ENCODE measurements around the gene OSBPL1A.

The OSBPL1A gene

GRCh38 chr18:24267878-24268277 is 129.7 kb downstream of the OSBPL1A start:
- DNase-seq (ENCODE audit: low read depth) = no peak

GRCh38 chr18:24266131-24266530 is 131.5 kb downstream of the OSBPL1A start:
- DNase-seq (ENCODE audit: low read depth) = no peak

GRCh38 chr18:24265502-24266064 is 132.0 kb downstream of the OSBPL1A start:
- DNase-seq (ENCODE audit: low read depth) = no peak

- DNase-seq (ENCODE audit: low read depth) = no peak
Measured at GRCh38 chr18:24263050-24263449, 134.6 kb downstream of the OSBPL1A start.

GRCh38 chr18:24262087-24262486 is 135.5 kb downstream of the OSBPL1A start:
- no peak for DNase-seq (ENCODE audit: low read depth)

GRCh38 chr18:24259869-24260641 is 137.6 kb downstream of the OSBPL1A start:
- DNase-seq (ENCODE audit: low read depth) = no peak

DNA sequence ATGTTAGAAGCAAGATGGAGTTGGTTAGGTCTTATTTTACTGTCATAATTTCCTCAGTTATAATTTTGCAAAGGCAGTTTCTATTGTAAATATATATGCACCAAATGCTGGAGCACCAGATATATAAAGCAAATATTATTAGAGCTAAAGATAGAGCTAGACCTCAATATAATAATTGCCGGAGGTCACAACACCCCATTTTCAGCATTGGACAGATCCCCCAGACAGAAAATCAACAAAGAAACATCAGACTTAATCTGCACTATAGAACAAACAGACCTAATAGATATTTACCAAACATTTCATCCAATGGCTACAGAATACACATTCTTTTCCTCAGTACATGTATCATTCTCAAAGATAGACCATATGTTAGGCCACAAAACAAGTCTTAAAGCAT is 143.6 kb downstream of the OSBPL1A start:
- DNase-seq (ENCODE audit: low read depth) = no peak

- no peak for DNase-seq (ENCODE audit: low read depth)
Measured at GRCh38 chr18:24249716-24250115, 147.9 kb downstream of the OSBPL1A start.

- DNase-seq (ENCODE audit: low read depth) = no peak
Measured at GRCh38 chr18:24248359-24248758, 149.3 kb downstream of the OSBPL1A start.

GRCh38 chr18:24246143-24246542 is 151.5 kb downstream of the OSBPL1A start:
- no peak for DNase-seq (ENCODE audit: low read depth)

DNA sequence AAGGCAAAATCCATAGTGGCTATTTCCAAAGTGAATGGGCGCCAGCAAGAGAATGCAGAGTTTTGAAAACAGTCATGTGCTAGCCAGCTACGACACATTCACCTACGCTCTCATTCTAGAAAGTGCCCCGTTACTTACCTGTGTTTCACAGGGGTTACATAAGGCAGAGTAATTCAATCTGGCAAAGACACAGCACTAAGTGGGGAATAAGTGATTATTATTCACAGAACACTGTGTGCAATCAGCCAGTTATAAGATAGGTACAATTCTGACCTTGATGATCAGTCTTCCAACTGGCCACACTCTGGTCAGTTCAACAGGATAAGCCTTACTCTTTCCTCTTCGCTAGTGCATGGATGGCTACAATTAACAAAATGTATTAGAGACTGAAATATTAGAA is 152.9 kb downstream of the OSBPL1A start:
- DNase-seq (ENCODE audit: low read depth) = no peak

GRCh38 chr18:24243677-24244076 is 153.9 kb downstream of the OSBPL1A start:
- no peak for DNase-seq (ENCODE audit: low read depth)

GRCh38 chr18:24239341-24239740 is 158.3 kb downstream of the OSBPL1A start:
- DNase-seq (ENCODE audit: low read depth) = no peak

GRCh38 chr18:24238387-24238786 is 159.2 kb downstream of the OSBPL1A start:
- no peak for DNase-seq (ENCODE audit: low read depth)

- no peak for DNase-seq (ENCODE audit: low read depth)
Measured at GRCh38 chr18:24234850-24235418, 162.7 kb downstream of the OSBPL1A start.

DNA sequence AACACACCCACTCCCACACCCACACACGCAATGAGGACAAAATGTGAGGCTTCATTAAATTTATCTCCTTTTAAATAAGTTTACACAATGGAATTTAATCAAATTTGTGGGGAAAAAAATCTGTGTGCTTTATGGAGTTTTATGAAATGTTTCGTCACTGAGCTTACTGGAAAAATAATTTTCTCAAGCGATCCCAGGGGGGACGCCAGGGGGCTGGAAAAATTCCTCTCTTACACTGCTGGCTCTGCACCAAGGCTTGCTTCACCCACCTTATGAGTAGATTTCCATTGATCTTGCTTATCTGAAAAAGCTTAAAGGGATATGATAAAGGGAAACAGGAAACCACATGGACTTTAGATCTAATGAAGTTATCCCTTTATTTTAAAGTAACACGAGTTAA is 163.3 kb downstream of the OSBPL1A start:
- no peak for DNase-seq (ENCODE audit: low read depth)

DNA sequence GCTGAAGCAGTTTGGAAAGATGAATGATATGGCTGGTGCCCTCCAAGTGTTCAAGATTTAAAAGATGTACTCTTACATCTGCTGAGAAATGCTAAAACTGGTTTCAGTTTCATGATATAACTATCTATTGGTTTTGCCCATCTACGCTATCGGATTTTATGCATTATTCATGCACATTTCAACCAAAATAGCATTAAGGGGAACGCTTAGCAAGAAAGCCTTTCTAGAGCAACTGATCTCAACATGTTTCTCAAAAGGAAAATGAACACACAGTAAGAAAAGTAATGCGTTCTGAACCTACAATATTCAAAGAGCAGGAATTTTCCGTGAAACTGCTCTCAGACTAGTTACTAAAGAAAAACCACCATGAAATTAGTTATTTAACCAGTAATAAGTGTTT is 164.8 kb downstream of the OSBPL1A start:
- no peak for DNase-seq (ENCODE audit: low read depth)

DNA sequence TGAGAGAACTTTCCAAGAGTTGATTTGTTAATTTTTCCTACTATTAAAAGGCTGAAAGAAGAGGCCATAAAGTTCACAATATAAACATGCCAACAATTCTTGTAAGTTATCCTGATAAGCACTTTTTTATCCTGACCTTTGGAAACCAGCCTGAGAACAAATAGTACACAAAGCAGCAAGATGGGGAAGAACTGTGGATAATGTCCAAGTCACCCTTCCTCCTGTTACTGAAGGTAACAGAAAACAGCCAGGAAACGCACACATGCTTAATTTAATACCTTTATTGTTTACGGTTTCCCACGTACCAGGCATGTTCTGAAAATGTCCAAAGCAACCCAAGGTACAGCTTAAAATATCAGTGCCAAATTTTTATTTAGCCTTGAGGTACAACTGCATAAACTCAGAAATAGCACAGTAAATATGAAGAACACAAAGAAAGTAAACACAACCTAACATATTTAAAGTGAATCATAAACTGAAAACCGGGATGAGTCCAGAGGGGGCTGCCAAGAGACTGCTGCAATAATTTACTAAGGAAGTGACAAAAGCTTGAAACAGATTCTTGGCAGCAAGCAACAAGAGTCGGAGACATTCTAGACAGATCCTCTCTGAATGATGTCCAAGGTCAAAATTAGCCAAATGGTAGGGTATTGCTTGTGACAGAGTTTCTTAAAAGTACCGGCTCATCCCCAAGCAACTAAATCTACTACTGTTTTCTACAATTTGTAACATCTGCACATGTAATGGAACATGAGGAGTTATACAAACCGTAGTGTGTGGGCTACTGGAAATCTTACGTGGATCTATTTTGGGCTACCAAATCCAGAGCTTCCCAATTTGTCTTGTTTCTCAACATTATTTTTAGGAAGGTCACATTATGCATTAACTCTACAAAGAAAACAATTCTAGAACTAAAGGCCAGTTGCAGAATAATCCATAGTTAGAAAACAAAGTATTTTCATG is 165.6 kb downstream of the OSBPL1A start:
- peak; percentile 28 for DNase-seq (ENCODE audit: low read depth)

DNA sequence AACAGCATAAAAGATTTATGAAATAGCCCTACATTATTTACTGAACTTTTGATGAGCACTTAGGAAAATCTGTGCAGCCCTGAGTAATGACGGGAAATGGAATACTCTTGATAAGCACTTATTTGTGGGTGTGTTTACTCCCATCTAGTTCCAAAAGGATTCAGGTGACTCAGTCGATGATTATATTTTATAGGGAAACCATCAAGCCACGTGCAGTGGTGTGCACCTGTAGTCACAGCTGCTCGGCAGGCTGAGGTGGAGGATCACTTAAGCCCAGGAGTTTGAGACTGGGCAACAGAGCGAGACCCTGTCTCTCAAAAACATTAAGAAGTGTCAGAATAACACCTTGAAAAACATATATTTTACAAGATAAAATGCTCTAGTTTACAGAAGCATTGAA is 166.9 kb downstream of the OSBPL1A start:
- no peak for DNase-seq (ENCODE audit: low read depth)

- no peak for DNase-seq (ENCODE audit: low read depth)
Measured at GRCh38 chr18:24228667-24229041, 169.0 kb downstream of the OSBPL1A start.

DNA sequence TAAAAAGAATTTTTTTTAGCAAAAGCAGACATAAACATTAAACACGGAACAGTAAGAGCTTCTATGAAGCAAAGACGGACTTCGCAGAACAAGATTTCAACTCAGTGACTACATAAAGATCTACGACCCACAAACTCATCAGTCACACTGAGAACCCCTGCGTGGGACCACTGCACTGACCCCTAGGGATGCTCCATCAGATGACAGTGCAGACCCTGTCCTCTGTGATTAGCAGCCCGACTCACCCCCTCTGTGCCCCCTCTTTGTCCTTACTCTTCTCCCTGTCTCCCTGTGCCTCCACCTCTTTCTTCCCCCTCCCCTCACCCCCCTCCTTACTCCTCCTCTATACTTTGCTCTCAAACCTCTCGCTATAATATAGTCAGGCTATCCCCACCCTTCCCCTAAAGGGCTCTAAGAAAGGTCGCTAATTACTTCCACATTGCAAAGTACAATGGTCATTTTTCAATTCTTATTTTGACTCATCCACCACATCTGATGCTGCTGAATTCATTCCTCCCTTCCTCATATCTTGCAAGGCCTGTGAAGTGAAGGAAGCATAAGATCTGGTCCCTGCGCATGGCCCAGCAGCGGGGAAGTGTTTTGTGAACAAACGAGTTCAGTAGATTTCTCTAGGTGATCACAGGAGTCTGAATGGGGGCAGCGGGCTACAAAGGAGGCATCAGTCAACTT is 169.5 kb downstream of the OSBPL1A start:
- DNase-seq (ENCODE audit: low read depth) = no peak

DNA sequence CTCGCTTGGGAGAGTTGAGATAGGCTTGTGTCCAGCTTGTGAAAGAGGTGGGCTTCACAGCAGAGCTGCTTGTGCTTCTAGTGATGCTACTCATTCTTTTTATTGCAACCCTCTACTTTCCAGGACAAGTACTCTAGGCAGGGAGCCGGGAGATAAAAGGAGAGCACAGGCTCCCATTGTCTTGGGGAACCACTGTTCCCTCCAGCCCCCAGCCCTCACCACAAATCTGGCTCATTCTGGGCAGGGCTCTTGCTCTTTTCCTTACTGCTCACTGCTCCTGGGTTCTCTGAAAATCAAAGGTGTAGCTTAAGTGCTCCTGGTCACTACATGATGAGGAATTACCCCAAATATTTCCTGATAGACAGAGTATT is 177.3 kb downstream of the OSBPL1A start:
- no peak for DNase-seq (ENCODE audit: low read depth)

Data from ELR (cell line).